ENCODE measurements around the gene BMPR1A. TPM values are rescaled to one million over a fixed set of nuclear protein-coding genes. Genes with fewer than 3 reads are reported as not detected.
A peak's percentile ranks its signal among the peaks of the same experiment; 100 is the strongest.

Gene BMPR1A
- total and polyA plus RNA-seq, 9 of the 15 experiments (the other 6 are each of a cell fraction or from before 2014, with no cell fraction given) = 1.6 to 17.5 (median 9.1) TPM

GRCh38 chr10:86871563-86872183, 115.3 kb downstream of the BMPR1A start (continued):
- no peak for TF ChIP-seq PBX2 (CRISPR knock-in tag; IDR thresholded peaks at IDR 0.05; ENCODE audit: low read depth)
- no peak for TF ChIP-seq PBX2 (tag; conservative IDR thresholded peaks at IDR 0.05; ENCODE audit: low read depth)
- TF ChIP-seq ETV5 (CRISPR knock-in tag; IDR thresholded peaks at IDR 0.05; ENCODE audit: low read depth) = no peak

DNA sequence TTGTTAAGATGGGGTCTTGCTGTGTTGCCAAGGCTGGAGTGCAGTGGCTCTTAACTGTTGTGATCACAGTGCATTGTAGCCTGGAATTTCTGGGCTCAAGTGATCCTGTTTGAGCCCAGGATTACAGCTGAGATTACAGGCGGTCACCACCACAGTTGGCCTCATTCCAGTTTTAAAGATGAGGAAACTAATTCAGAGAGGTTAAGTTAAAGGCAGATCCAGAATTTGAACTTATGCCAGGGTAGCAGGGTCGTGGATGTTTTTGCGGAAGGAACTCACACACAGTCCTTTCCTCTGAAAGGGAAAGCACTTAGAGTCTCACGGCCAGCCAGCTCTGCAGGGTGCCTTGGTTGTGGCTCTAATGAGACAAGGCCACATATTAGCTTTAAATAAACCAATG, 116.3 kb downstream of the BMPR1A start:
- CTCF ChIA-PET (ENCODE audit: low intra/inter-chr PET ratio) = no interaction called here
- H3K9me1 ChIP-seq (ENCODE audit: control insufficient read depth, insufficient read depth, low read length) = no peaks in the 10 kb centered on the region
- H3K79me2 ChIP-seq (ENCODE audit: control insufficient read depth, insufficient read depth, low read length) = no peaks in the 10 kb centered on the region
- H3K36me3 ChIP-seq (ENCODE audit: control insufficient read depth, insufficient read depth, low read length) = peaks cover 5% of the 10 kb centered on the region; the same call in 1 of the 3 replicates
- H3K4me3 ChIP-seq = no peak overlapping the region
- TF ChIP-seq NFIC (IDR thresholded peaks at IDR 0.05) (peak; percentile 54), ZNF23 (CRISPR knock-in tag; IDR thresholded peaks at IDR 0.05) (no peak)
- no peak overlapping the region for H2AFZ ChIP-seq (ENCODE audit: low read depth, low read length)
- intact Hi-C loops (cut with micrococcal nuclease) (no loop called here), in situ Hi-C loops (cut with MboI) (no loop called here)
- no peaks in the 10 kb centered on the region; a peak in 1 of 5 replicates for H3K4me1 ChIP-seq (replicated peaks in 1 of 2; ENCODE audit: control insufficient read depth in 2 of 2, insufficient read depth in 2 of 2, low read length in 2 of 2)
- H3K4me2 ChIP-seq (ENCODE audit: insufficient read depth, low read length) = no peak overlapping the region
- no TSS peak for BruUV-seq (replicated peaks)
- WGBS (ENCODE audit: insufficient coverage, low coverage, missing lambda C conversion rate) = 32% methylated on average over 3 of the region's 4 CpGs
- DNase-seq (ENCODE audit: extremely low read depth in 1 of 4, low spot score in 3 of 4) (no peak), FAIRE-seq (no peak), ATAC-seq (no peak; the same call in 2 of the 3 replicates)
- no peaks in the 10 kb centered on the region for H4K20me1 ChIP-seq (replicated peaks; ENCODE audit: control insufficient read depth, insufficient read depth, low read length)
- H3K9ac ChIP-seq (ENCODE audit: insufficient read depth in 1 of 2, low read depth in 2 of 2, low read length in 2 of 2) = no peak overlapping the region
- no peaks in the 10 kb centered on the region for H3K27me3 ChIP-seq (ENCODE audit: control insufficient read depth in 2 of 2, insufficient read depth in 2 of 2, low read length in 2 of 2)
- H3K9me3 ChIP-seq (replicated peaks; ENCODE audit: control insufficient read depth, insufficient read depth, low read depth, low read length) = no peaks in the 10 kb centered on the region
- POLR2A ChIA-PET = interaction anchor here (0.8 kb wide), 1 partner anchor 9 kb away, joined by 4 read pairs; no protein-coding TSS in a partner anchor
- H3K27ac ChIP-seq (ENCODE audit: extremely low read depth, low read depth, low read length) = no peak overlapping the region

Data from K562 (cell line).